ENCODE measurements around the gene GPD1L.

- TF ChIP-seq SRF (IDR thresholded peaks at IDR 0.05; ENCODE audit: low read depth in 2 of 2, low read length in 2 of 2) (no peak), MTA2 (IDR thresholded peaks at IDR 0.05; ENCODE audit: low read depth) (no peak), TCF3 (IDR thresholded peaks at IDR 0.05; ENCODE audit: borderline replicate concordance, insufficient read depth, low read depth, low read length) (no peak), POLR2AphosphoS5 (IDR thresholded peaks at IDR 0.05; ENCODE audit: low read length) (no peak)
- TF ChIP-seq, protein P1, sequence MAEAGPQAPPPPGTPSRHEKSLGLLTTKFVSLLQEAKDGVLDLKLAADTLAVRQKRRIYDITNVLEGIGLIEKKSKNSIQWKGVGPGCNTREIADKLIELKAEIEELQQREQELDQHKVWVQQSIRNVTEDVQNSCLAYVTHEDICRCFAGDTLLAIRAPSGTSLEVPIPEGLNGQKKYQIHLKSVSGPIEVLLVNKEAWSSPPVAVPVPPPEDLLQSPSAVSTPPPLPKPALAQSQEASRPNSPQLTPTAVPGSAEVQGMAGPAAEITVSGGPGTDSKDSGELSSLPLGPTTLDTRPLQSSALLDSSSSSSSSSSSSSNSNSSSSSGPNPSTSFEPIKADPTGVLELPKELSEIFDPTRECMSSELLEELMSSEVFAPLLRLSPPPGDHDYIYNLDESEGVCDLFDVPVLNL (IDR thresholded peaks at IDR 0.05; ENCODE audit: low read depth, low read length) = no peak
- TF ChIP-seq, protein P2, sequence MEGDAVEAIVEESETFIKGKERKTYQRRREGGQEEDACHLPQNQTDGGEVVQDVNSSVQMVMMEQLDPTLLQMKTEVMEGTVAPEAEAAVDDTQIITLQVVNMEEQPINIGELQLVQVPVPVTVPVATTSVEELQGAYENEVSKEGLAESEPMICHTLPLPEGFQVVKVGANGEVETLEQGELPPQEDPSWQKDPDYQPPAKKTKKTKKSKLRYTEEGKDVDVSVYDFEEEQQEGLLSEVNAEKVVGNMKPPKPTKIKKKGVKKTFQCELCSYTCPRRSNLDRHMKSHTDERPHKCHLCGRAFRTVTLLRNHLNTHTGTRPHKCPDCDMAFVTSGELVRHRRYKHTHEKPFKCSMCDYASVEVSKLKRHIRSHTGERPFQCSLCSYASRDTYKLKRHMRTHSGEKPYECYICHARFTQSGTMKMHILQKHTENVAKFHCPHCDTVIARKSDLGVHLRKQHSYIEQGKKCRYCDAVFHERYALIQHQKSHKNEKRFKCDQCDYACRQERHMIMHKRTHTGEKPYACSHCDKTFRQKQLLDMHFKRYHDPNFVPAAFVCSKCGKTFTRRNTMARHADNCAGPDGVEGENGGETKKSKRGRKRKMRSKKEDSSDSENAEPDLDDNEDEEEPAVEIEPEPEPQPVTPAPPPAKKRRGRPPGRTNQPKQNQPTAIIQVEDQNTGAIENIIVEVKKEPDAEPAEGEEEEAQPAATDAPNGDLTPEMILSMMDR (IDR thresholded peaks at IDR 0.05 in 2 of 3, conservative IDR thresholded peaks at IDR 0.05 in 1 of 3; ENCODE audit: control insufficient read depth in 2 of 3, extremely low read depth in 1 of 3, insufficient read depth in 1 of 3, low read depth in 3 of 3, low read length in 3 of 3) = no peak
- TF ChIP-seq, protein P3, sequence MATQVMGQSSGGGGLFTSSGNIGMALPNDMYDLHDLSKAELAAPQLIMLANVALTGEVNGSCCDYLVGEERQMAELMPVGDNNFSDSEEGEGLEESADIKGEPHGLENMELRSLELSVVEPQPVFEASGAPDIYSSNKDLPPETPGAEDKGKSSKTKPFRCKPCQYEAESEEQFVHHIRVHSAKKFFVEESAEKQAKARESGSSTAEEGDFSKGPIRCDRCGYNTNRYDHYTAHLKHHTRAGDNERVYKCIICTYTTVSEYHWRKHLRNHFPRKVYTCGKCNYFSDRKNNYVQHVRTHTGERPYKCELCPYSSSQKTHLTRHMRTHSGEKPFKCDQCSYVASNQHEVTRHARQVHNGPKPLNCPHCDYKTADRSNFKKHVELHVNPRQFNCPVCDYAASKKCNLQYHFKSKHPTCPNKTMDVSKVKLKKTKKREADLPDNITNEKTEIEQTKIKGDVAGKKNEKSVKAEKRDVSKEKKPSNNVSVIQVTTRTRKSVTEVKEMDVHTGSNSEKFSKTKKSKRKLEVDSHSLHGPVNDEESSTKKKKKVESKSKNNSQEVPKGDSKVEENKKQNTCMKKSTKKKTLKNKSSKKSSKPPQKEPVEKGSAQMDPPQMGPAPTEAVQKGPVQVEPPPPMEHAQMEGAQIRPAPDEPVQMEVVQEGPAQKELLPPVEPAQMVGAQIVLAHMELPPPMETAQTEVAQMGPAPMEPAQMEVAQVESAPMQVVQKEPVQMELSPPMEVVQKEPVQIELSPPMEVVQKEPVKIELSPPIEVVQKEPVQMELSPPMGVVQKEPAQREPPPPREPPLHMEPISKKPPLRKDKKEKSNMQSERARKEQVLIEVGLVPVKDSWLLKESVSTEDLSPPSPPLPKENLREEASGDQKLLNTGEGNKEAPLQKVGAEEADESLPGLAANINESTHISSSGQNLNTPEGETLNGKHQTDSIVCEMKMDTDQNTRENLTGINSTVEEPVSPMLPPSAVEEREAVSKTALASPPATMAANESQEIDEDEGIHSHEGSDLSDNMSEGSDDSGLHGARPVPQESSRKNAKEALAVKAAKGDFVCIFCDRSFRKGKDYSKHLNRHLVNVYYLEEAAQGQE (IDR thresholded peaks at IDR 0.05; ENCODE audit: low read depth, low read length) = no peak
These were observed 14.7 kb downstream of the GPD1L start for GRCh38 chr3:32121137-32121536.

Data from GM12878 (cell line).